NCI-H1105 (cell line): ENCODE results near the gene BNC2.

ENCODE experiments used
- DNase-seq: peaks from one replicate; lab custom pipeline; 2025; lab: John Stamatoyannopoulos, UW

The BNC2 gene

DNA sequence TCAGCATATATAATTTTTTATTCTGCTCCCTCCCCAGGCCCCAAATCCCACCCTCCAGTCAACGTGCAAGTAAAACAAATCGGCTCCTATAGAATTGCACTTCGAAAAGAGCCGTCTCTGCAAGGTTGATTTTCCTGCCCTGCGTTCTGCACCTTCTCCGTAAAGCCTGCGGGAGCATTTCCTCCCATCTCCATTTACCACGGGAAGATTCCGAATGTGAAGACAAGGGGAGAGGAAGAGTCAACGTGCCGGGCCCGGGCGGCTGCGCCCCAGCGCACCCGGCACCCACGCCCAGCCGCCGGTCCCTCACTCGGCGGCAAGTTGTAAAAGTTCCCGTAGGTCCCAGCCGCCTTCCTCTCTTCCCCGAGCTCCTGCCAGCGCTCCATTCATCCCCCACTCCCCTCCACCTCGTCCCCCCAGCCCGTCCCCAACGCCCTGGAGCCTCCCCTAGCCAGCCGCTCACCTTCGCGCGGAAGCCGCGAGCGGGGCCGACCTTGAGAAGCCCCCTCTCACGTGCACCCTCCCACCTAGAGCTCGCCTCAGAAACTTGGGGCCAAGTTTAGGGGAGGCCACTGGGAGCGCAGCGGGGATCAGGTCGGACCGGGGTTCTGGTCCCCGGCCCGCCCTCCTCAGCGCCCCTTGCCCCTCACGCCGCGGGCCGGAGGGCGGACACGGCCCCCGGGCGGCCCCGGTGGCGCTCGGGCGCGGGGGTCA is 431 bp downstream of the BNC2 start:
- no peak for DNase-seq

DNA sequence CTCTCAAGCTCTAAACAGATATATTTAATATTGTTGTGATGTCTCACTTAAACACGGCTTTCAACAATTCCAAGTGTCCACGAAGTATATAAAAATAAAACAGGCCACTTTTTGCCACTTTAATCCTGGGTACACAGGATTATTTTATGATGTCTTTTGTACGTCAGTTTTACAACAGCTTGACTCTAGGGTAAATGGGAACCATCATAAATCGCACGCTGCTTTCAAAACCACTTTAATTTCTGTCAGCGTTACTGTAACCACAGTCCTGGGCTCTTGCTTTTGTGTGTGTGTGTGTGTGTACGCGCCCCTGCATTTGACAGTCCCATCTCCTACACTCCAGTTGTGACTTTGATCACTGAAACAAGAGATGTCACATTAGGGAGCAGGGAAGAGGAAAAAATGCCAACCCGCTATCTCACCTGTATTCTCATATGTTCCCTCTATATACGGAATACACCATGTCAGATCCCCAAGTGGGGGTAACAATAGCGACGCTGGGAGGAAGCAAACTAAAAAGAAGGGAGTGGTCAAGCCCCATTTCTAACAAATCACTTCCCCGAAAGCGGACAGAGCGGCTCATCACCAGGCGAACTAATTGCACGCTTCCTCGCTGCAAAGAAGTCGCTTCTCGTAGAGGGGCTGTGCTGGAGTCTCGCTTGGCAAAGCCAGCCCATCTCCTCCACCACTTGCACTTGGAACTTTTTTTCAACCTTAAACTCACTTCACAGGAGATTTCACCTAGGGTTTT is 1.2 kb downstream of the BNC2 start:
- DNase-seq = no peak

DNA sequence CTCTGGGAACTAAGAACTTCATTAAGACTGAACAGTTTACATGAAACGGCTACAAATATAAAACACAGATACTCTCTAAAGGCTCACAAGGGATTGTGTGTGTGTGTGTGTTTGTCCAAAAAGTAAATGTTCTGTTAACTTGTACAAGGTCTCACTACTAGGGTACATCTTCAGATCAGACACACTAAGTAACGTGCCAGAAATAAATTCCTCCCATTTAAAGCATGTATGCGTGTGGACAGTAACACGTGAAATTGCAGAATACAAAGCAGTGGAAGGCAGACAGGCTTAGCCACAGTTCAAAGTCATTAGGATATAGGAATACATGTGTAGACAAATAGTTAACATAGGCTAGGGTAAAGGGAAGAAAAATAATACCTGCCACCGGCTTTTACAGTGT is 1.8 kb downstream of the BNC2 start:
- no peak for DNase-seq

DNA sequence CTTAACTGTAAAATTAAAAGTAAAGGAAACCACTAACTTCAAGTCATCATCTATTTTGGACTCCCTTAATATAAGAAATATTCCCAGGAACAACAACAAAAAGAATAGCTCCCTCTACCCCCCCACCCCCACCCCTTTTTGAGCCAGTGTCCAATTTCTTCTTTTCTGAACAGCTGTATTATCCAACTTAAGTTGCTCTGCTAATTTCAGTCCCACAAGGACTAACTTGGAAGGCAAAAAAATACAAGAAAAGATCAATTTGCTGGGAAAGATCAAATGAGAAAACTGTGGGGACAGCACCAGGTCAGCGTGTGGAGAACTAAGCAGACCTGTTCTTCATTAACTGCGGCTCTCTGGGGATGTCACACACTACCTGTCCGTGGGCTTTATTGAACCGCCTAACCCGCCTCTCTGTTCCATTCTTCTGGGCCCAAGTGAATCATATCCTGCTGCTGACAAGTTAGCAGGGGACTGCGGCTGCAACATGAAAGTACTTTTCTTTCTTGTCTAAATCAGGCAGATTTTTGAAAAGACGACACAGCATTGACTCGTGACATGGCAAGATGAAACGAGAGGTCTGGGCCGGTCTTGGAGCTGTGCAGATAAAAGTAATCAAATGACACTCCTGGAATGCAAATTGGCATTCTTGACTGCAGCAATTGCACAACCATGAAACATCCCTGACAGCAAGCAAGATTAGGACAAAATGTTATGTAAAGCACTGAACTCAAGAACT is 2.7 kb downstream of the BNC2 start:
- DNase-seq = no peak

DNA sequence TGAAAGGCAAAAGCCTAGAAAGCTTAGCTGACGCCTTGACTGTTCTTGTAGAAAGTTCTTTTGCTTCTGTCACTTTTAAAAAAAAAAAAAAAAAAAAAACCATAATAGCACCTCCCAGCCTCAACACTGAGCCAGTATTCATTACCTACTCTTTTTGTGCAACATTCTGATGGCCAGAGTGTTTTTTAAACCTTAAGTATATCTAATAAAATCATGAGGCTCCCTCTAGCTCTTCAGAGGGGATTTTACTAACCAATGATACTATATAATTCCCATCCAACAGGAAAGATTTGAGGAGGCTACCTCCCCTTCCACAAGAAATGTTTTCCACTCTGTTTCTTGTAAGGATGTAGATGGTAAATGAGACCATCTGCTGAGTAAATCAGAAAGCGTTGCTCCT is 3.9 kb downstream of the BNC2 start:
- no peak for DNase-seq

DNA sequence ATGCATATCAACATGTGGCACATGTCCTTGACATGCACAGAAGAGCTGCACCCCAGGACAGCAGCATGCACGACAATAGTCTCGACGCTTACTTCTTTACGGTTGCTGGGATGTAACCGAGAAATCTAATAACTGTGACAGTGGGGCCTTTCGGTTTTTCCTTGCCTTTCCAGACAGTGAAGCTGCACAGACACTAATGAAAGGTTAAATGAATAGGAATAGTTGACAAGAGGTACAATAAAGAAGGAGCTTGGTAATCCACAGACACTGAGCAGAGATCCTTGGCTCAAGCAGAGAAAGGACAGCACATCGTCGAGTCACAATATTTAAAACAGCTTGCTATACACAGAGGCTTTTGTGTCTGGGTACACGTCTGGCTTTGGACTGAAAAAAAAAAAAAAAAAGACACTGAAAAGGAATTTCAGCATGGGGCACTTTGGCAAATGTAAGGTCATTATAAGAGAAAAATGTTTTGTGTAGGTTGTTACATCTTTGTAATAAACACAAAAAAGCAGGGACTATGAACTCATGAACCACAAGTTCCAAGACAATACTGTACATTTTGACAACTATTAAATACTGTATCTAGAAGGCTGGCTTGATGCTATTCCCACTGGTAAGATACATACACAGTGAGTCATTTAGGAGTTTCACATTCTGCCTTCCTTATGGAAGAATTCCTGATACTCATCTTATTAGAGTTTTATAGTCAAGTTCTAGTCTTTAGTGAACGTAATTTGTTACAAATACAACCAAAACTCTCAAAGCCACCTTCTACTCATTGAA is 5.6 kb downstream of the BNC2 start:
- no peak for DNase-seq

DNA sequence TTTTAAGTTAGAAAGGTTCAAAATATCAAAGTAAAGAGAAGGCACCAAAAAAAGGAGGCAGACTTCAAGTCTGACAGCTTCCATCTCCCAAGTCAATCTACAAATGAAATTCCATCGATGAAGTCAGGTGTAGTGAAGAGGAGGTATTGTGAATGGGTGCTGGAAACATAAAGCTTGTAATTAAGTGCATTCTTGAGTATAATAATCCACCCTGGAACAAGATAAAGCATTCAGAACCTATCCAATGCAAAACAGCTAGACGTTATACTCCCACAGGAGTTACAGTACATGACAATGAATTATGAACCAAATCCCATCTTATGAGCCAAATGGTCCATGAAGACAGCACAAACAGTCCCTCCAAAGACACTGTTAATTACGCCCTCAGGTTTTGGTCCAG is 22.3 kb downstream of the BNC2 start:
- DNase-seq = no peak

DNA sequence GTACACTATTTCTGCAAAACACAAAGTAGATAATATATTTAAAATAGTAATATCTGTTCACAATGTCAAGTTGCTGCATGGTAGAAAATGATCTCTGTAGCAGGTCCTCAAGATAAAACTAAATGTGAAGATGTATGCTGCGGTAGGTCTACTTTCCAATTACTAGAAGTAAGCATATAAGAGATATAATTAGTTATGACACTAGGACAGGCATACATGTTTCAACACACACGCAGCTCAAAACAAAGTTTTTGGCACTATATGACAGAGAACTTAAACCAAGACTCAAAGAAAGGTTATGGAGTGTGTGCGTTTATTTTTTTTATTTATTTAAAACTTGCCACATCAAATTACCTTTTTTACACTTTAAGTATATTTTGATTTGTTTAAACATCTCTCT is 23.5 kb downstream of the BNC2 start:
- DNase-seq = no peak

DNA sequence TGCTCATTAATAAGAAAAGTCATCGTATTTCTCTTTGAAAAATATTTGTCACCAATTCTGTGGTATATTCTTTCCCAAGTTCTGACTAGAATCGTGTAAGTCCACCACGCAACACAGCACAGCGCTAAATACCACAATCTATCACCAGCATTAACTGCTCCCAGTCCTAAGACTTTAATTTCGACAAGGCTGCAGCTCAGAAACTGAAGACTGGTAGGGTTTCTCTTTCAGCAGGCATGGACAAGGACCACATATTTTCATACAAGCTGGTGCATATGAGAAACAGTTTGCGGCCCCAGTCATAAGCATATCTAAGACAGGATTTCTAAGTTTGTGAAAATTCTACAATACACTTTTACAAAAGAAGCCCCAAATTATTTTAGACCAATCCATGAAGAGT is 24.1 kb downstream of the BNC2 start:
- DNase-seq = no peak

DNA sequence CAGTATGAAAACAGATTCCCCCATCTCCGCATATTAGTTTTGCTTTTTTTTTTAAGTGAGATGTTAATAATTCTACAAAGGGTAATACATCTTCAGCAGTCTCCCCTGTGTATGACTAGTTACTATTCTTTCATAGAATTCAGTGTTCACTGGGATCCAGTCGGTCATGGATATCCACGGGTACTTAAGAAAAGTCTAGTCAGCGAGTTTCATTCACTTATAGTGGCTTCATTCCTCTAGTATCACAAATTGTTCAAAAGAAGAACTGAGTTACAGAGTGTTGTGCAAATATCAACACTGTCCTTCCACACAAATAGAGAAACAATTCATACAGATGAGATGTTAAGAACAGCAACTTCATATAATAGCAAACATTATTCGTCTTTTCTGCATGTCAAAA is 35.7 kb downstream of the BNC2 start:
- no peak for DNase-seq

DNA sequence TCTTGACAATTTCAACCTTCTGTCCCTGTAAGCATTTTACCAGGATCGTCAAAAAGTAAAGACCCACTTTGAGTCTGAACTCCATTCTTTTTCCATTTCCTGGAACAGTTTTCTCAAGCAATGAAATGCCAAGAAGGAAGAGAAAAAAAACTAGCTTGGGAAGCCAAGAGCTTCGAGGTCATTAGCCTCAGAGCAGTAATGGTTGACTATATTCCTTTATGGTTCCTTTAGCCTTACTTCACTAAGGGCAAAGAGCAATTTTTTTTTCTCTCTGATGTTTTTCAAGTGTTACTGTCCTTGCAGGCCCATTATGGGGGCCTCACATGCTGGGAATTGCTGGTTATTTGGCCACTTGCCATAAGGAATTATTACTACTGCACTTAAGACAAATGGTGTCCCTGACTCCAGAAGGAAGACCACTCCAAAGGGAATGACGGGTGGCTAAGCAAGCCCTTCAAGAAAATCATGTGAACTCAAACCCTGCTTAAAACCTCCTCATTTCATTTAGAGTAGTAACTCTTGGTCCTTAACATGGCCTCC is 37.1 kb downstream of the BNC2 start:
- DNase-seq = no peak

DNA sequence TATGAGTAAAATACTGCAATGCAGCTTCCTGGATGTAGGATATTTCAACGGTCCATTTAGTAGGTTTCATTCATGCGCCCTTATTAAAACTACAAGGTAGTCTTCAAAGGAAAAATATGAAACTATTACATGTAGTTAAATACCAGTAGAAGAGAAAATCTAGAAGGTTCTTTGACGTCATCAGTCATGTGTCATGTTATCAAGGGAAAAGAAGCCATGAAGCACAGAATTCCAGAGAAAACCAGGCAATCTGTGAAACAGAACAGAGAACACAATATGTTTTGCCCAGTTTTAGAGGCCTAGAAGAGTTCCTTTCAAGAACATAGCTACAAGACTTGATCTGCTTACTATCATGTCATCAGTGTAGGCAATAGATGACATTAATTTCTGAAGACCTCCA is 38.4 kb downstream of the BNC2 start:
- no peak for DNase-seq

DNA sequence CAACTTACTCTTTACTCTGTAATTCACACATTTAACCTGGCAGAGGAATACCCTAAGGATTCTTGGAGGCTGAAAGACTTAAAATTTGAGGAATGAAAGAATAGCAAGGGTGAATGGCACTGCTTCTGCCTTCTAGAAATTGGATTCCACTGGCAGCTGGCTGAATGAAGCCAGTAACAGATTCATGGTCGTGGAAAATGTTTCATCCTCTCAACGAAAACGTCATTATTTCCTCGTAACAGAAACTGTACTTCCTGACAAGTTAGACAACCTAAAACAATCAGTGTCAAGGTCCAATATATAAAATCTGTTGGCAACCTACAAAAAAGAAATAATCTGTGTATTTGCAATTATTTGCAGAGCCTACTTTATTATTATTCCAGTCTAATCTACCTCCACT is 39.7 kb downstream of the BNC2 start:
- DNase-seq = no peak

DNA sequence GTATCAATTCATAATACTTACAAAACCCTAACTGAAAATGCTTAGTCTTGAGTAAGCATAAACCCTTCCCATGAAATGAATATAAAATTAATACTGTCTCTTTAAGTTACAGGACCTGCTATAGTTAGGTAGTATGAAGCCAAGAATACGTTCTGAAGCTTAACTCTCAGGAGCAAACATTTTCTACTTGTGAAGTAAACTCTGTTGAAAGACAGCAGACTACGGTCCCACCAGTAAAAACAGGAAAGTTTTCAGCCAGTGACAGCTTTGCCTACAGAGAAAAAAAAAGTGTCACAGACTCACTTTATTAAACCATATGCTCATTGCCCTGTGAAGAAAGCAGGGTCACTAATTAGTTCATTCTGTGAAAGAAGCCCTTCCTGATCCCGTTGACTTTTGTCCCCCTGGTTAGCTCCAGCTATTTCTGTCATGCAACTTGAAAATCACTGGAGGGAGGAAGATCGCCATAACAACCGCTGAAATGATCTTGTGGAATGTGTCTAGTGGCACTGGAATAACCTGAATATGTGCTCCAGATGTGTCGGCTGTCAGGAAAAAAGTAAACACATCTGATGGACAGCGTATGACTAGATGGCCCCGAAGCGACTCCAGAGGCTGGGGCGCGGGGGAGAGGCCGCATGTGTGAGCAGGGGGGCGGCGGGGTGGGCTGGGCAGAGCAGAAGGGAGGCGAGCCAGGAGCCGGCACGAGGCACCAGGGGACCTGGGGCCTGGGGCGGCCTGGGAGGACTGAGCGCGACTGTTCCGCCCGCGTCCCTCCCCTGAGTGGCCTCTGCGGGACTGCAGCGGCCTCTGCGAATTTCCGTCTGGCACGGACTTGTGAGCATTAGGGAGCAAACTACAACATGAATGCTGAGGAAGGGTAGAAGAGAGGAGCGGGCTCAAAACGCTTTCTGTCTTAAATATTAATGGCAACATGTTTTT is 41.9 kb downstream of the BNC2 start:
- no peak for DNase-seq

DNA sequence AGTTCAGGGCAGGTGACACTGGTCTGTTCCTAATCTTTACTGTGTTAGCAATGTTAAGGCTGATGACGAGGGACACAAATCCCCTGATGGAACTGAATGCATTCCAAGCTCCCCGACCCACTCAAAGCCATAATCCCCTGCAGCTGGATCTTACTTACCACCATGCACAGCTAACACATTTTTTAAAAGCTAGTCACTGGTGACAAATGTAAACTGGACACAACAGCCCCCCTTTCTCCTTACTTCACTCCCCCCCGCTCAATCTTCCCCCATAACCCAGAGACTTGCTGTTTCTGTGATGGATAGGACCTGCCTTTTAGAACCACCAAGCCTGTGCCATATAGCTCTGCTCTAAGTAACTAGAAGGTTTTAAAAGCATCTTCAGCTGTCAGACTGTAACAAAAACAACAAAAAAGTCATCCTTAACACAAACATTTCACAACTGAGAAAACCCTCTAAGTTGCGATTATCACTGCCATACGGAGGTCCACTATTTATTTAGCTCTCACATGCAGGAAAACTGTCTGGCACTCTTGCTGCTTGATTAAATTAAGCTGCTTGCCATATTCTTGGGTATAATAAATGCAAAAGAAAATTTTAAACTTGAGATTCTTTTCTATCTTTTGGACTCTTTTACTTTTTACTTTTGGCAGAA is 44.4 kb downstream of the BNC2 start:
- DNase-seq = no peak

DNA sequence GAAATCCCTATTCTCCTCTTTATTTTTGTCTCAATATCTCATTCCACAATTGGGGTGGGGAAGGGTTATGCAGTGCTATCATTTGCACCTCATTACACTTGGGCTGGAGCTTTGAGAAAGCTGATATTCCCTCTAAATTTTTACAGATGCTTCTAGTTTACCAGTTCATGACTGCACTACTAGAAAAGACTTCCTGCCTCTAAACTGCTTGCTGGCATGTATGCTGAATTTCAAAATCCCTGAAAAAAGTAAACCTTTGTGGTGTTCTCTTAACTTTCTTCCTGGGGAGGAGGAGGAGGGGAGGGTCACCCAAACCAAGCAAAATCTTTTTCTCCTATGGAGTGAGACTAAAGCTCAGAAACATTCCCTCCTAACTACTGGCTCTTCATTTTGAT is 45.1 kb downstream of the BNC2 start:
- no peak for DNase-seq

DNA sequence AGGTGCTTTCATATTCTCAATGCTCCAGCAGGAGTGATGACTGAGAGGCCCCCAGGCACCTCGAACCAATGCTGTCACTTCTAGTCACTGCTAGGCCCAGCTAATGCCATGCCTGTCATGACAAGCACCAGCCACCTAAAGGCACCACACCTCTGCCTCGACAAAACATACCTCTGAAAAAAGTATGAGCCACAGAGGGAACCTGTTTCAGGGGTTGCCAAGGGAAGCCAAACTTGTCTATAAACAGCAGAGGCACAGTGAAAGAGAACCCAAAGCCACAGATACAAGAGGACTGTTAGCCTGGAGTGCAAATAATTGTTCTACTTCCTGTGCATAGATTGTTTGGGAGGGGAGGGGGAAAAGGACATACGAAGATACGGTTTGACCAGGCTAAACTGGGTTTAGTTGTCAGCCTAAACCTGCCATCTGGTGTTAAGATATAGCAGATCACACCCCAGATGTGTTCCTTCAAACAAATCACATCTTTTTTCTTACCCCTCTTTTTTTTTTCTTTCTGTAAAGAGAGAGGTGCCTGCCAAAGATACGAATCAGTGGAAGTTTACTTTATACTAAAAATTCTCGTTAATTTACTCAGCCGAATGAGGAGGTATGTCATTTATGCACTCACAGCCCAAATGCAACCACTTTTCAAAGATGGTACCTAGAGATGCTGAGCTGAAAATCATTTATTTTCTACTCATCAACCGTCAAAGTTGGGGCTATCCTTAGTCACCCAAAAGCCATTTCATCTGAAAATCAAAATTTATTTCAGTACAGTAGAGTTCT is 45.7 kb downstream of the BNC2 start:
- DNase-seq = no peak

DNA sequence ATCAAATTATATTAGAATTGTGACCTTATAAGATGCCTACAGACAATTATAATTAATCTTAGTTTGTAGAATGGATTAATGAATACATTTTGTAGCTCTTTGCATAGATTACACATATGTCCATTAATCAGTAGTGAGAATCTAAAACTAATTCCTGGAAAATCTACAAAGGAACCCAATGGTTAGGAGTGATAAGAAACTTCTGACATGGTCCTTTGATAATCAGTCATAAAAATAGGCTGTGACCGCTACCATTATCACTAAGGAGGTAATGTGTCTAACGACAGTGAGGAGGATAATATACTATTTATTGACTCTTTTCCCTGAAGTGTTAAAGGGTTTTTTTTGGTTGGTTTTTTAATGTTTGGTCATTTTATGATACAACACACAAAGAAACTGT is 46.6 kb downstream of the BNC2 start:
- DNase-seq = no peak

DNA sequence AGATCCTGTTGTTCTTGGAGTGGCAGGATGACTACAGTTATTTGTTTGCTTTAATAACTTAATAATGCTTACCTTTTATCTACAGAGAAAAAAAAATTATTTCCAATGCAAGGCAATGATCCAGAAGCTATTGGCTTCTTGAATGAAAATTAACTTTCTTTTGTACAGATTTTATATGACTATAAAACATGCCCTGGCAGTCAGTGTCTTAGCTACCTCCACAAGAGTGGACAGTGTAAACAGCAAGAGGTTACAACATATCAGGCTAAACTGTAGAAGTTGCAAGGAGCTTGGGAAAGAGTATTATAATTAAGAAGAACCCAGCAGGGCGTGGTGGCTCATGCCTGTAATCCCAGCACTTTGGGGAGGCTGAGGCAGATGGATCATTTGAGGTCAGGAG is 49.1 kb downstream of the BNC2 start:
- DNase-seq = no peak

DNA sequence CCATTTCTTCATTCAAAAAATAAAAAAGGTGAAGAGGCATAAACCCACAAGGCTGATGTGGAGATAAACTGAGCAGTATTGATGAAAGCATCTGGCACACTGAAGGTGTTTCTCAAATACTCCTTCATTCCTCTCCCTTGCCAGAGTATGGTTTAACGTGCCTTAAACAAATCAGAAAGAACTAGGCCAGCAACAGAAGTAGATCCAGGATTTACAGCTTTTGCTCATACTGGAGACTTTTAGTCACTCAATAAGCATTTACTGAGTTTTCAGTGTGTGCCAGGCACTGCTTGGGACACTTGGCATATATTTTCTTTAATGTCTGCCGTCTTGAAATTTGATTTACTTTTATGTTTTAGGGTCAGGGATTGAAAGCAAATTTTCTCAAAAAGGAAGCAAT is 53.0 kb downstream of the BNC2 start:
- no peak for DNase-seq
